GM12873 (cell line): ENCODE measurements around the gene DNAJC17.

Experiments
- TF ChIP-seq, protein P1 (sequence below): IDR thresholded peaks from 2 replicates; pipeline ENCODE4 v1.5.1; 2012; ENCODE audit warnings: low read depth, mild to moderate bottlenecking, moderate library complexity, low read length, control low read depth; ENCODE audit not compliant: insufficient read depth; ENCODE audit errors: missing control alignments

The DNAJC17 gene

DNA sequence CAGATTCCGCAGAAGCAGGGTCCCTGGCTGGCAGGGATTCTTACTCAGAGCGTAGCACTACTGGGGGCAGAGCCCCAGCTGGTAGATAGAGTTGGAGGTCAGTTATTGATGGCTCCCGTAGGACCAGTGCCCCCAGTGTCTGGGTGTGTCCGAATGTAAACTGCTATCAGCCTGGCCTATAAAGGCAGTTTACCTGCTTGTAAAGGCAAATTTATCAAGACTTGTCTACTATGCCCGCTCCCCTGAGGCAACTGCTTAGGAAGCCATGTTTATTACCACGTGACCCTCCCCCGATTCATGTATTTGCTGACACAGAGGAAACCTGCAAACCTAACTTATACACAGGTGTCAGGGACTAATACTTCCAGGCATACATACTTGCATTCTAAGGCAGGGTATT is 21.8 kb upstream of the DNAJC17 start:
- TF ChIP-seq, protein P1, sequence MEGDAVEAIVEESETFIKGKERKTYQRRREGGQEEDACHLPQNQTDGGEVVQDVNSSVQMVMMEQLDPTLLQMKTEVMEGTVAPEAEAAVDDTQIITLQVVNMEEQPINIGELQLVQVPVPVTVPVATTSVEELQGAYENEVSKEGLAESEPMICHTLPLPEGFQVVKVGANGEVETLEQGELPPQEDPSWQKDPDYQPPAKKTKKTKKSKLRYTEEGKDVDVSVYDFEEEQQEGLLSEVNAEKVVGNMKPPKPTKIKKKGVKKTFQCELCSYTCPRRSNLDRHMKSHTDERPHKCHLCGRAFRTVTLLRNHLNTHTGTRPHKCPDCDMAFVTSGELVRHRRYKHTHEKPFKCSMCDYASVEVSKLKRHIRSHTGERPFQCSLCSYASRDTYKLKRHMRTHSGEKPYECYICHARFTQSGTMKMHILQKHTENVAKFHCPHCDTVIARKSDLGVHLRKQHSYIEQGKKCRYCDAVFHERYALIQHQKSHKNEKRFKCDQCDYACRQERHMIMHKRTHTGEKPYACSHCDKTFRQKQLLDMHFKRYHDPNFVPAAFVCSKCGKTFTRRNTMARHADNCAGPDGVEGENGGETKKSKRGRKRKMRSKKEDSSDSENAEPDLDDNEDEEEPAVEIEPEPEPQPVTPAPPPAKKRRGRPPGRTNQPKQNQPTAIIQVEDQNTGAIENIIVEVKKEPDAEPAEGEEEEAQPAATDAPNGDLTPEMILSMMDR = no peak

DNA sequence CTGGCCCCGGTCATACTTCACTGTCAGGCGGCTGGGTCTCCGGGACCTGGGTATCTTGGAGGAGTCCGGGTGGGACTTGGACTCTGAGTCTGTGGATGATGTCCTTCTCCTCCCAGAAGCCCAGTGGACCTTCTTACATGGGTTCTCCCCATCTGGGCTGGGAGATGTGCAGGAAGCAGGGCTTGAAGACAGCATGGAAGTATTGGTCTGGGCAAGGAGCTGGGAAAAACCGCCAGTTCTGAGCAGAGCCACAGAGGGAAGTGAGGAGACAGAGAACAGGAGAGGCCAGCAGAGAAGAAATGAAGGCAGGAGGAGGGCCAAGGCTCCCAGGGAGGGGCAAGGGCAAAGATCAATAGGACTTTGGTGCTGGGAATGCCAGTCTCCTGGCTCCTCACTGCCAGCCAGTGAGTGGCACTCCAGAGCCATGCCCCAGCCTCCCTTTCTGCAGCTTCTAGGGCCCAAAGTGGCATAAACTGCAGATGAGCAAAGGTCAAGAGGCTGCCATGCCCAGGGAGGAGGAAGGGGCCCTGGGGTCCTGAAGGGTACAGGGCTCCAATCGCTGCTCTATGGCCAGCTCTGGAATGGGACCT is 21.3 kb upstream of the DNAJC17 start, which contains the start of gene PPP1R14D:
Gene PPP1R14D, minus strand, starts transcription at position 262 of the 590 bp plus-strand sequence. Its CDS starts 67 bp downstream, at position 195.
- TF ChIP-seq, protein P1 = no peak

DNA sequence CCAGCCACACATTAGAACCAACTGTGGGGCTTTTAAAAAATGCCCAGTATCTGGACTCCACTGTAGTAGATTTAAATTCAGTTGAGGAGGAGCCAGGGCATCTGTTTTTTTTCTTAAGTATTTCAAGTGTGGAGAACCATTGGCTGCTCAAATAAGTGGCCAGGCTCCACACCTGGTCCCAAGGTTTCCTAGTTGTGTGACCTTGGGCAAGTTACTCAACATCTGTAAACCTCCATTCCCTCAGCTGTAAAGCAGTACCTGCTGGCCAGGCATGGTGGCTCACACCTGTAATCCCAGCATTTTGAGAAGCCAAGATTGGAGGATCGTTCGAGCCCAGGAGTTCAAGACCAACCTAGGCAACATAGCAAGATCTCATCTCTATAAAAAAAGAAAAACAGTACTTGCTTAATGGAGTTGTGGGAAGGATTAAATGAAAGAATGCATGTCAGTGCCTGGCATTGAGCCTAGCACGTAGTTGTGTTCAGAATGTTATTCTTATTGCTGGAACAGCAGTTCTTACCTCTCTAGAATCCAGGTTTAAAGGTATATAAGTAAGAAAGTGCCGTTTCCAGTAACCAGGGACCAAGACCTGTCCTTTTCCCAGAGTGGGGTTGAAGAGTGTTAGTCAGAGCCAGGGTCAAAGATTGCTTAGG is 19.3 kb upstream of the DNAJC17 start:
- TF ChIP-seq, protein P1 = no peak

DNA sequence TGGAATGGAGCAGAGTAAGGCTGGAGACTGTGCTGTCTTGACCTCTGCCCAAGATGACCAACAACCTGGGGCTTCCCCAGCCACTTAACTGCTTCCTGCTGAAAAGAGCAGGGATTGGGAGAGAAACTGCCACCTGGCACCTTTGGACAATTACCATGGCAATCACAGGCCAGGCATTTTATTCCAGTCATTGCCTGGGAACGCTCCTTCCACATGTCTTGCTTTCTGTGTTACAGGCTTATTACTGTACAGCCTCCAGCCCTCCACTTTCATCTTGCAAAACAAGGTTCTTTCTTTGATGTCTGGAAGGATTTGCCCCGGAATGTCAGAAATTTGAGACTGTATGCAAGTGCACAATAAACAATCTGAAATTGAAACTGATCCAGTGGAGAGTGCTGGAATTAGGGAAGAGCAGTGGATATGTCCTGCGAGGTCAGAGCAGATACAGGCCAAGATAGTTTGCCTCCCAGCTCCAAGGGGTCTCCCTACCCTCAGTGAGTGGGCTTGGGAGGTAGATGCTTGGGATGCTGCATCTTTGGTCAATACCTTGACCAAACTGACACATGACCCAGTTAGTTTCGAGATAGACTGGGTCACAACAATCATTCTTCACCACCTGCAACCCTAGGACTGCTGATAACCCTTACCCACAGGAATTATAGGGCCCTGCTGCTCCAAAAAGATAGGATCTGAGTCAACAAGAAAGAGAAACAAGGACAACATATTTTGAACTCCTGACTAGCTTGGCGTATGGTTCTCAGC is 18.6 kb upstream of the DNAJC17 start:
- TF ChIP-seq, protein P1 = no peak

DNA sequence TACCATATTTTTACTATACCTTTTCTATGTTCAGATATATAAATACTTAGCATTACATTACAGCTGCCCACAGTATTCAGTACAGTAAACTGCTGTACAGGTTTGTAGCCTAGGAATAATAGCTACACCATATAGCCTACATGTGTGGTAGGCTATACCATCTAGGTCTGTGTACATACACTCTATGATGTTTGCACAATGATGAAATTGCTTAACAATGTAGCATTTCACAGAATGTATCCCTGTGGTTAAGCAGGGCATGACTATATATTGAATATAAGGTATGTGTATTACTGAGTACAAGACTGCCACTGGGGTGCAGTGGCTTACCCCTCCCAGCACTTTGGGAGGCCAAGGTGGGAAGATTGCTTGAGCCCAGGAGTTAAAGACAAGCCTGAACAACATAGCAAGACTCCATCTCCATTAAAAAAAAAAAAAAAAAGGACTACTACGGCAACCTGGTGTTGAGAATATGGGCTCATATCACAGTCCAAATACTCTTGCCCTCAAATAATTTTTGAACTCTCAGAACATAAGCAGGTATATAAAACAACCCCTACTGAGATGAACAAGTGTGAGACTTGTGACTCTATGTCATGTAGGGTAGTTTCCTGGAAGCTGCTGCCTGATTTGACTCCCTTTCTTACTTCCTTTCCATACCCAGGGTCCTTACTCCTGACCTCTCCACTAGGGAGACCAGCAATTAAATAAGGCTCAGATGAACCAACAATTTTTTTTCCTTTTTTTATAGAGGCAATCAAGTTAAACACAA is 16.5 kb upstream of the DNAJC17 start:
- TF ChIP-seq, protein P1 = no peak

DNA sequence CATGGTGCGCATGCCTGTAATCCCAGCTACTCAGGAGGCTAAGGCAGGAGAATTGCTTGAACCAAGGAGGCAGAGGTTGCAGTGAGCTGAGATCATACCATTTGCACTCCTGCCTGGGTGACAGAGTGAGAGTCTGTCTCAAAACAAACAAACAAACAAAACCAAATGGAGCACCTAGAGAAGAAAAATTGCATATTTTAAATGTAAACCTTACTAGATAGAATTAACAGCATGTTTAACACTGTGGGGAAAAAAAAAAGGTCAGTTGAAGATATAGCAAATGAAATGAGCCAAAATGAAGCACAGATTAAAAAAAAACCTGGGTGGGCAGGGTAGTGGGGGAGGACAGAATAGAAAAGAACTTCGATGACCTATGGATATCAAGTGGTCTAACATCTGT is 13.9 kb upstream of the DNAJC17 start:
- TF ChIP-seq, protein P1 = no peak
